HEK293 (cell line): ENCODE data around the gene LDB1.

Experiments
- BCL11A ChIP-seq: fragments of 450-650 bp; formaldehyde crosslinking; IDR thresholded peaks from 2 replicates; pipeline ENCODE4 v1.5.1; 2016; ENCODE audit warnings: low read depth, missing biosample characterization, missing genetic modification characterization
- EGR2 ChIP-seq: fragments of 450-650 bp; formaldehyde crosslinking; IDR thresholded peaks from 2 replicates; pipeline ENCODE4 v1.5.1; 2016; ENCODE audit warnings: low read depth, missing biosample characterization, missing genetic modification characterization
- ELK4 ChIP-seq: IDR thresholded peaks from 2 replicates; pipeline ENCODE4 v1.6.1; 2011; ENCODE audit warnings: mild to moderate bottlenecking, low read depth, low read length, borderline replicate concordance
- FEZF1 ChIP-seq: fragments of 450-650 bp; formaldehyde crosslinking; IDR thresholded peaks from 2 replicates; pipeline ENCODE4 v1.5.1; 2016; ENCODE audit warnings: missing biosample characterization, missing genetic modification characterization
- GLIS1 ChIP-seq: fragments of 450-650 bp; formaldehyde crosslinking; IDR thresholded peaks from 2 replicates; pipeline ENCODE4 v1.5.1; 2016; ENCODE audit warnings: missing biosample characterization, missing genetic modification characterization
- HOXA7 ChIP-seq: sonication (generic); formaldehyde crosslinking; IDR thresholded peaks from 2 replicates; pipeline ENCODE4 v1.8.1; 2022; ENCODE audit warnings: missing genetic modification reagents, borderline replicate concordance
- KLF1 ChIP-seq: fragments of 450-650 bp; formaldehyde crosslinking; IDR thresholded peaks from 2 replicates; pipeline ENCODE4 v1.5.1; 2016; ENCODE audit warnings: missing biosample characterization, missing genetic modification characterization
- KLF10 ChIP-seq: fragments of 450-650 bp; IDR thresholded peaks from 2 replicates; pipeline ENCODE4 v1.5.1; 2018; ENCODE audit warnings: missing biosample characterization, mild to moderate bottlenecking, missing genetic modification characterization
- KLF7 ChIP-seq: fragments of 450-650 bp; formaldehyde crosslinking; IDR thresholded peaks from 2 replicates; pipeline ENCODE4 v1.5.1; 2016; ENCODE audit warnings: missing biosample characterization, missing genetic modification characterization, borderline replicate concordance
- KLF8 ChIP-seq: fragments of 450-650 bp; formaldehyde crosslinking; IDR thresholded peaks from 2 replicates; pipeline ENCODE4 v1.5.1; 2016; ENCODE audit warnings: missing biosample characterization, missing genetic modification characterization
- KLF9 ChIP-seq: fragments of 450-650 bp; formaldehyde crosslinking; IDR thresholded peaks from 2 replicates; pipeline ENCODE4 v1.5.1; 2016; ENCODE audit warnings: missing biosample characterization, missing genetic modification characterization, low read depth
- MYNN ChIP-seq: fragments of 450-650 bp; formaldehyde crosslinking; IDR thresholded peaks from 2 replicates; pipeline ENCODE4 v1.5.1; 2016; ENCODE audit warnings: missing biosample characterization, missing genetic modification characterization, borderline replicate concordance
- MZF1 ChIP-seq: fragments of 450-650 bp; formaldehyde crosslinking; IDR thresholded peaks from 2 replicates; pipeline ENCODE4 v1.5.1; 2017; ENCODE audit warnings: missing biosample characterization, missing genetic modification characterization, borderline replicate concordance
- PATZ1 ChIP-seq: fragments of 450-650 bp; formaldehyde crosslinking; IDR thresholded peaks from 2 replicates; pipeline ENCODE4 v1.5.1; 2016; ENCODE audit warnings: missing biosample characterization, missing genetic modification characterization
- SCRT1 ChIP-seq: fragments of 450-650 bp; formaldehyde crosslinking; IDR thresholded peaks from 2 replicates; pipeline ENCODE4 v1.5.1; 2016; ENCODE audit warnings: missing biosample characterization, missing genetic modification characterization, borderline replicate concordance
- SCRT2 ChIP-seq: fragments of 450-650 bp; formaldehyde crosslinking; IDR thresholded peaks from 2 replicates; pipeline ENCODE4 v1.5.1; 2016; ENCODE audit warnings: missing biosample characterization, missing genetic modification characterization
- SP2 ChIP-seq: fragments of 450-650 bp; formaldehyde crosslinking; IDR thresholded peaks from 2 replicates; pipeline ENCODE4 v1.5.1; 2016; ENCODE audit warnings: missing biosample characterization, missing genetic modification characterization
- SP3 ChIP-seq: fragments of 450-650 bp; formaldehyde crosslinking; IDR thresholded peaks from 2 replicates; pipeline ENCODE4 v1.5.1; 2016; ENCODE audit warnings: missing biosample characterization, missing genetic modification characterization
- ZFP3 ChIP-seq: fragments of 450-650 bp; formaldehyde crosslinking; IDR thresholded peaks from 2 replicates; pipeline ENCODE4 v1.5.1; 2016; ENCODE audit warnings: low read depth, missing biosample characterization, missing genetic modification characterization
- ZFP41 ChIP-seq: fragments of 450-650 bp; formaldehyde crosslinking; IDR thresholded peaks from 2 replicates; pipeline ENCODE4 v1.5.1; 2016; ENCODE audit warnings: missing biosample characterization, missing genetic modification characterization, borderline replicate concordance
- ZNF10 ChIP-seq: fragments of 450-650 bp; formaldehyde crosslinking; IDR thresholded peaks from 2 replicates; pipeline ENCODE4 v1.5.1; 2017; ENCODE audit warnings: missing biosample characterization, missing genetic modification characterization
- ZNF112 ChIP-seq: fragments of 450-650 bp; formaldehyde crosslinking; IDR thresholded peaks from 2 replicates; pipeline ENCODE4 v1.5.0; 2017; ENCODE audit warnings: missing biosample characterization, missing genetic modification characterization
- ZNF138 ChIP-seq: fragments of 450-650 bp; formaldehyde crosslinking; IDR thresholded peaks from 2 replicates; pipeline ENCODE4 v1.5.1; 2016; ENCODE audit warnings: missing biosample characterization, missing genetic modification characterization, borderline replicate concordance
- ZNF169 ChIP-seq: fragments of 450-650 bp; formaldehyde crosslinking; IDR thresholded peaks from 2 replicates; pipeline ENCODE4 v1.5.1; 2016; ENCODE audit warnings: missing biosample characterization, missing genetic modification characterization
- ZNF175 ChIP-seq: fragments of 450-650 bp; formaldehyde crosslinking; IDR thresholded peaks from 2 replicates; pipeline ENCODE4 v1.5.1; 2016; ENCODE audit warnings: missing biosample characterization, missing genetic modification characterization
- ZNF248 ChIP-seq: fragments of 450-650 bp; formaldehyde crosslinking; IDR thresholded peaks from 2 replicates; pipeline ENCODE4 v1.5.1; 2017; ENCODE audit warnings: missing biosample characterization, missing genetic modification characterization
- ZNF335 ChIP-seq: fragments of 450-650 bp; formaldehyde crosslinking; conservative IDR thresholded peaks from 2 replicates; pipeline ENCODE4 v1.5.1; 2016; ENCODE audit warnings: missing biosample characterization, missing genetic modification characterization
- ZNF366 ChIP-seq: fragments of 450-650 bp; formaldehyde crosslinking; conservative IDR thresholded peaks from 2 replicates; pipeline ENCODE4 v1.5.1; 2016; ENCODE audit warnings: missing biosample characterization, missing genetic modification characterization
- ZNF433 ChIP-seq: fragments of 450-650 bp; formaldehyde crosslinking; IDR thresholded peaks from 2 replicates; pipeline ENCODE4 v1.5.1; 2016; ENCODE audit warnings: missing biosample characterization, missing genetic modification characterization, low read depth
- ZNF529 ChIP-seq: fragments of 450-650 bp; formaldehyde crosslinking; IDR thresholded peaks from 2 replicates; pipeline ENCODE4 v1.5.1; 2017; ENCODE audit warnings: missing genetic modification characterization, missing biosample characterization; ENCODE audit not compliant: insufficient replicate concordance
- ZNF707 ChIP-seq: fragments of 450-650 bp; formaldehyde crosslinking; IDR thresholded peaks from 2 replicates; pipeline ENCODE4 v1.5.1; 2016; ENCODE audit warnings: missing biosample characterization, missing genetic modification characterization
- ZNF768 ChIP-seq: fragments of 450-650 bp; formaldehyde crosslinking; IDR thresholded peaks from 2 replicates; pipeline ENCODE4 v1.5.1; 2018; ENCODE audit warnings: missing biosample characterization, mild to moderate bottlenecking, missing genetic modification characterization
- ZSCAN23 ChIP-seq: fragments of 450-650 bp; formaldehyde crosslinking; IDR thresholded peaks from 2 replicates; pipeline ENCODE4 v1.5.1; 2016; ENCODE audit warnings: missing biosample characterization, missing genetic modification characterization
- TF ChIP-seq, protein P1 (sequence below): fragments of 450-650 bp; formaldehyde crosslinking; IDR thresholded peaks from 2 replicates; pipeline ENCODE4 v1.5.1; 2017; ENCODE audit warnings: missing biosample characterization, missing genetic modification characterization
- TF ChIP-seq, protein P2 (sequence below): fragments of 450-650 bp; formaldehyde crosslinking; IDR thresholded peaks from 2 replicates; pipeline ENCODE4 v1.5.1; 2016; ENCODE audit warnings: missing biosample characterization, missing genetic modification characterization

LDB1 gene

GRCh38 chr10:102119417-102120141 is 589 bp downstream of the LDB1 start (continued):
- TF ChIP-seq BCL11A, result no peak
- no peak for TF ChIP-seq ZSCAN23 (tag by site-specific recombination)
- no peak for TF ChIP-seq ZNF433
- TF ChIP-seq ZNF335 (tag by site-specific recombination), result peak; percentile 97
- TF ChIP-seq EGR2 (tag by site-specific recombination), result no peak; the same call in 1 of the 2 replicates
- TF ChIP-seq, protein P1, sequence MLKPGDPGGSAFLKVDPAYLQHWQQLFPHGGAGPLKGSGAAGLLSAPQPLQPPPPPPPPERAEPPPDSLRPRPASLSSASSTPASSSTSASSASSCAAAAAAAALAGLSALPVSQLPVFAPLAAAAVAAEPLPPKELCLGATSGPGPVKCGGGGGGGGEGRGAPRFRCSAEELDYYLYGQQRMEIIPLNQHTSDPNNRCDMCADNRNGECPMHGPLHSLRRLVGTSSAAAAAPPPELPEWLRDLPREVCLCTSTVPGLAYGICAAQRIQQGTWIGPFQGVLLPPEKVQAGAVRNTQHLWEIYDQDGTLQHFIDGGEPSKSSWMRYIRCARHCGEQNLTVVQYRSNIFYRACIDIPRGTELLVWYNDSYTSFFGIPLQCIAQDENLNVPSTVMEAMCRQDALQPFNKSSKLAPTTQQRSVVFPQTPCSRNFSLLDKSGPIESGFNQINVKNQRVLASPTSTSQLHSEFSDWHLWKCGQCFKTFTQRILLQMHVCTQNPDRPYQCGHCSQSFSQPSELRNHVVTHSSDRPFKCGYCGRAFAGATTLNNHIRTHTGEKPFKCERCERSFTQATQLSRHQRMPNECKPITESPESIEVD (tag by site-specific recombination), result no peak
- no peak for TF ChIP-seq ZFP41
- TF ChIP-seq ZNF112 (tag by site-specific recombination), result no peak
- TF ChIP-seq ZFP3, result no peak
- peak; percentile 56; the same call in 1 of the 2 replicates for TF ChIP-seq SCRT2
- no peak for TF ChIP-seq FEZF1 (tag by site-specific recombination)
- no peak for TF ChIP-seq ZNF10 (tag by site-specific recombination)
- TF ChIP-seq GLIS1 (tag by site-specific recombination), result peak; percentile 98
- 0 out of 2 replicates have a peak, but pooled peaks have one; percentile 26 for TF ChIP-seq KLF1 (tag by site-specific recombination)
- no peak for TF ChIP-seq SCRT1 (tag by site-specific recombination)
- TF ChIP-seq MYNN (tag by site-specific recombination), result no peak
- TF ChIP-seq ZNF248 (tag by site-specific recombination), result no peak
- TF ChIP-seq PATZ1 (tag by site-specific recombination), result peak; percentile 97
- TF ChIP-seq ZNF768 (tag by site-specific recombination), result no peak
- TF ChIP-seq ZNF169 (tag by site-specific recombination), result no peak
- peak; percentile 92 for TF ChIP-seq ZNF366 (tag by site-specific recombination)
- TF ChIP-seq ZNF707 (tag by site-specific recombination), result no peak
- TF ChIP-seq KLF9, result peak; percentile 55
- TF ChIP-seq ZNF529, result no peak
- peak; percentile 37 for TF ChIP-seq KLF10
- TF ChIP-seq ZNF175, result no peak
- no peak for TF ChIP-seq ZNF138 (tag by site-specific recombination)
- TF ChIP-seq MZF1 (tag by site-specific recombination), result no peak
- TF ChIP-seq KLF8 (tag by site-specific recombination), result peak; percentile 53; the same call in 1 of the 2 replicates
- TF ChIP-seq, protein P2, sequence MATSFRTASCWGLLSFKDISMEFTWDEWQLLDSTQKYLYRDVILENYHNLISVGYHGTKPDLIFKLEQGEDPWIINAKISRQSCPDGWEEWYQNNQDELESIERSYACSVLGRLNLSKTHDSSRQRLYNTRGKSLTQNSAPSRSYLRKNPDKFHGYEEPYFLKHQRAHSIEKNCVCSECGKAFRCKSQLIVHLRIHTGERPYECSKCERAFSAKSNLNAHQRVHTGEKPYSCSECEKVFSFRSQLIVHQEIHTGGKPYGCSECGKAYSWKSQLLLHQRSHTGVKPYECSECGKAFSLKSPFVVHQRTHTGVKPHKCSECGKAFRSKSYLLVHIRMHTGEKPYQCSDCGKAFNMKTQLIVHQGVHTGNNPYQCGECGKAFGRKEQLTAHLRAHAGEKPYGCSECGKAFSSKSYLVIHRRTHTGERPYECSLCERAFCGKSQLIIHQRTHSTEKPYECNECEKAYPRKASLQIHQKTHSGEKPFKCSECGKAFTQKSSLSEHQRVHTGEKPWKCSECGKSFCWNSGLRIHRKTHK (tag by site-specific recombination), result no peak
- peak; percentile 66 for TF ChIP-seq SP3 (tag by site-specific recombination)
- TF ChIP-seq ELK4, result no peak
- TF ChIP-seq SP2, result peak; percentile 78
- TF ChIP-seq KLF7 (tag by site-specific recombination), result no peak
- TF ChIP-seq HOXA7 (CRISPR knock-in tag), result no peak
